Peyer's patch (tissue), 4 donors: ENCODE results near the gene PRKAR1B. TPM values are rescaled to one million over a fixed set of nuclear protein-coding genes. Genes with fewer than 3 reads are reported as not detected.
A peak's percentile ranks its signal among the peaks of the same experiment; 100 is the strongest.

ENCODE experiments used
- DNase-seq, 3 donors: peaks; one replicate each; pipeline ENCODE4 v3.0.0-alpha.2; 2017 to 2019
- H3K27ac ChIP-seq, 4 donors: fragments of 200-600 bp; sonication (generic); one replicate each; pipeline ENCODE4 v1.5.1; 2016 to 2019
- H3K27me3 ChIP-seq, 2 donors: fragments of 200-600 bp; sonication (generic); one replicate each; pipeline ENCODE4 v1.5.1; 2019
- H3K36me3 ChIP-seq, 3 donors: fragments of 200-600 bp; sonication (generic); one replicate each; pipeline ENCODE4 v1.5.1; 2016 to 2019
- H3K4me1 ChIP-seq, 4 donors: fragments of 200-600 bp; sonication (generic); one replicate each; pipeline ENCODE4 v1.5.1; 2016 to 2019
- H3K4me3 ChIP-seq, 4 donors: fragments of 200-600 bp; sonication (generic); 1 replicate in 3 of 4; 2 replicates in 1 of 4; pipeline ENCODE4 v1.5.1; 2016 to 2019; ENCODE audit warnings: mild to moderate bottlenecking in 1 of 4
- H3K9me3 ChIP-seq, 4 donors: fragments of 200-600 bp; sonication (generic); one replicate each; pipeline ENCODE4 v1.5.1; 2016 to 2019; ENCODE audit warnings: mild to moderate bottlenecking in 1 of 4
- CTCF ChIP-seq, 6 experiments: fragments of 450-650 bp in 4 of 6; fragments of 200-600 bp in 2 of 6; sonication (generic) in 1 of 6; IDR thresholded peaks; one replicate each; pipeline ENCODE4 v1.5.1; 2017 to 2019; ENCODE audit warnings: antibody characterized with exemption in 6 of 6, mild to moderate bottlenecking in 3 of 6, moderate library complexity in 1 of 6
- POLR2A ChIP-seq, 2 donors: fragments of 450-650 bp; IDR thresholded peaks; one replicate each; pipeline ENCODE4 v1.5.1; 2017; ENCODE audit warnings: antibody characterized with exemption in 2 of 2, mild to moderate bottlenecking in 2 of 2, moderate library complexity in 2 of 2
- total RNA-seq, 4 donors: library from RNA; depleted of rRNA; stranded (reverse); fragments of >200 nt; gene quantifications; one replicate each; pipeline ENCODE4 v1.1.0, GENCODE V29; 2016

PRKAR1B gene
- total RNA-seq, 4 donors from 2014 or later = 13.0 to 42.9 (median 17.0) TPM

- no peaks in the 10 kb centered on the region for H3K36me3 ChIP-seq
- TF ChIP-seq CTCF (IDR thresholded peaks at IDR 0.05) (peak in 1 of 6 experiments; percentile 5), POLR2A (IDR thresholded peaks at IDR 0.05) (no peak)
- peaks cover 0 to 3% of the 10 kb centered on the region in 2 donors for H3K27me3 ChIP-seq
- no peak overlapping the region for H3K4me3 ChIP-seq
- H3K27ac ChIP-seq = no peak overlapping the region
- no peak for DNase-seq
- peaks cover 0 to 2% (median 0%) of the 10 kb centered on the region in 4 donors for H3K9me3 ChIP-seq
- peaks cover 0 to 4% (median 1%) of the 10 kb centered on the region in 4 donors for H3K4me1 ChIP-seq
These were observed 199.4 kb downstream of the PRKAR1B start for GRCh38 chr7:527723-528122.

DNA sequence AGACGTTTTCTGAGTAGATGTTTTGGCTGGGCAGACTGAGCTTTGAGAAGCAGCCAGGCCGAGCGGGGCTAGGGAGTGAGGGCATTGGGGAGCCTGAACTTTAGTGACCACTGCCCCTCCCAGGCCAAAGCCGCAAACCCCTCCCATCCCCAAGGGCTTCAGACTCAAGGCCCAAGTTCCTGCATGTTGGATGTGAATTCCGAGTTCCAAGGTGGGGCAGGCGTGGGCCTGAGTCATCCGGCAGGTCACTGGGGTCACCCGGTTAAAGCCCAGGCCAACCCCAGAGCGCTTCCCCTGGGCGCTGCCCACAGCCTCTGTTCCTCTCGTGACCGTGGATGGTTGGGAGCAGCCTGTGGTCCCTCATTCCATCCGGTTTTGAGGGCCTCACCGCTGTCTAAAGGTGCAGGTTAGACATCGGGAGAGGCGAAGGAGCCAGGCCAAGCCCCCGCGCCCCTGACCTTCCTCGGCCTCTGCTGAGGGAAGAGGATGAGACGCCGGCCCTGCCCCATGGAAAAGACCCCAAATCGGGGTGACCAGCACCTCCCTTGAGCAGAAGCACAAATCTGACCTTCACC is 200.5 kb downstream of the PRKAR1B start:
- no peak for DNase-seq
- H3K36me3 ChIP-seq = no peaks in the 10 kb centered on the region
- H3K4me3 ChIP-seq = no peak overlapping the region
- no peak for TF ChIP-seq CTCF (IDR thresholded peaks at IDR 0.05)
- no peak for TF ChIP-seq POLR2A (IDR thresholded peaks at IDR 0.05)
- no peak overlapping the region for H3K27ac ChIP-seq
- H3K4me1 ChIP-seq = peaks cover 5 to 16% (median 10%) of the 10 kb centered on the region in 4 donors
- peaks cover 0 to 13% of the 10 kb centered on the region in 2 donors for H3K27me3 ChIP-seq
- peaks cover 0 to 2% (median 0%) of the 10 kb centered on the region in 4 donors for H3K9me3 ChIP-seq

DNA sequence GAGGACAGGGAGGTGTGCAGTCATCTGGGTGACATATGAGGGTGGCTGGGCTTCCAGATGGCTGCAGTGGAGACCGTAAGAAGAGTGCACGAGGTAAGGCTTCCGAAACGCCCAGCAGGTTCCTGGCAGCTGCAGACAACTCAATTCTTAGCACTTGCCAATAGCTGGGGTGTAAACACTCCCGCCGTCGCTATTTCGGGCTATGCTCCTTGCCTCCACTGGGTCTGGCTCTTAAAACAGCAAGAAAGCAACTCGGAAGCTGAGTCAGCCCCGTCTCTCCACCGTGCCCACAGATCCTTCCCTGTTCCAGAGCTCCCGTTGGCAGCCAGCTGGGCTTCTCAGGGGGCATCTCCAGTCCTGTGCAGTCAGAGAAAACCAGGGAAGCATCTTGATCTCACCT is 201.3 kb downstream of the PRKAR1B start:
- no peak for DNase-seq
- H3K27ac ChIP-seq = no peak overlapping the region
- H3K27me3 ChIP-seq = peaks cover 0 to 13% of the 10 kb centered on the region in 2 donors
- H3K36me3 ChIP-seq = no peaks in the 10 kb centered on the region
- no peak overlapping the region for H3K4me3 ChIP-seq
- H3K9me3 ChIP-seq = peaks cover 0 to 2% (median 0%) of the 10 kb centered on the region in 4 donors
- peaks cover 5 to 24% (median 17%) of the 10 kb centered on the region in 4 donors for H3K4me1 ChIP-seq
- TF ChIP-seq POLR2A (IDR thresholded peaks at IDR 0.05) (no peak), CTCF (IDR thresholded peaks at IDR 0.05) (no peak)

GRCh38 chr7:524800-525199 is 202.3 kb downstream of the PRKAR1B start:
- no peak overlapping the region for H3K27ac ChIP-seq
- no peak for DNase-seq
- H3K36me3 ChIP-seq = no peaks in the 10 kb centered on the region
- H3K4me1 ChIP-seq = peaks cover 5 to 33% (median 22%) of the 10 kb centered on the region in 4 donors
- TF ChIP-seq POLR2A (IDR thresholded peaks at IDR 0.05) (no peak), CTCF (IDR thresholded peaks at IDR 0.05) (no peak)
- peaks cover 0 to 2% (median 0%) of the 10 kb centered on the region in 4 donors for H3K9me3 ChIP-seq
- peaks cover 0 to 13% of the 10 kb centered on the region in 2 donors for H3K27me3 ChIP-seq
- no peak overlapping the region for H3K4me3 ChIP-seq

- Histone ChIP-seq H3K27me3 (peaks cover 0 to 13% of the 10 kb centered on the region in 2 donors), H3K9me3 (peaks cover 0 to 2% (median 0%) of the 10 kb centered on the region in 4 donors), H3K36me3 (no peaks in the 10 kb centered on the region), H3K27ac (no peak overlapping the region), H3K4me1 (peaks cover 5 to 36% (median 23%) of the 10 kb centered on the region in 4 donors), H3K4me3 (no peak overlapping the region)
- no peak for DNase-seq
- TF ChIP-seq CTCF (IDR thresholded peaks at IDR 0.05) (no peak), POLR2A (IDR thresholded peaks at IDR 0.05) (no peak)
These were observed 203.4 kb downstream of the PRKAR1B start for GRCh38 chr7:523347-524336.
